Tibial nerve (tissue), 4 donors: Measurements from ENCODE around the gene PPP4R1. TPM values are rescaled to one million over a fixed set of nuclear protein-coding genes. Genes with fewer than 3 reads are reported as not detected.

Experiments used
- DNase-seq, 2 donors: peaks; one replicate each; pipeline ENCODE4 v3.0.0-alpha.2; 2019; ENCODE audit warnings: low spot score in 2 of 2
- H3K27ac ChIP-seq, 4 donors: fragments of 200-600 bp; sonication (generic) in 3 of 4; one replicate each; pipeline ENCODE4 v1.5.1; 2017 to 2019; ENCODE audit warnings: mild to moderate bottlenecking in 1 of 4
- H3K27me3 ChIP-seq, 2 donors: fragments of 200-600 bp; sonication (generic) in 1 of 2; one replicate each; pipeline versions ENCODE4 v1.5.1 to v1.6.0; 2017 to 2019
- H3K36me3 ChIP-seq, 3 donors: fragments of 200-600 bp; sonication (generic); one replicate each; pipeline ENCODE4 v1.5.1; 2018 to 2019
- H3K4me1 ChIP-seq, 4 donors: fragments of 200-600 bp; sonication (generic) in 3 of 4; one replicate each; pipeline ENCODE4 v1.5.1; 2017 to 2019
- H3K4me3 ChIP-seq, 4 donors: fragments of 200-600 bp; sonication (generic) in 3 of 4; one replicate each; pipeline ENCODE4 v1.5.1; 2017 to 2019; ENCODE audit warnings: mild to moderate bottlenecking in 1 of 4, moderate library complexity in 1 of 4
- H3K9me3 ChIP-seq, 4 donors: fragments of 200-600 bp; sonication (generic) in 3 of 4; one replicate each; pipeline ENCODE4 v1.5.1; 2017 to 2019
- CTCF ChIP-seq, 5 experiments: fragments of 200-600 bp in 3 of 5; fragments of 450-650 bp in 2 of 5; sonication (generic) in 3 of 5; IDR thresholded peaks; one replicate each; pipeline ENCODE4 v1.5.1; 2016 to 2019; ENCODE audit warnings: antibody characterized with exemption in 5 of 5, mild to moderate bottlenecking in 3 of 5, moderate library complexity in 2 of 5
- EP300 ChIP-seq, 2 donors: sonication (generic); formaldehyde crosslinking; IDR thresholded peaks; one replicate each; pipeline ENCODE4 v1.6.1; 2017; ENCODE audit warnings: antibody characterized with exemption in 2 of 2, mild to moderate bottlenecking in 1 of 2
- POLR2A ChIP-seq, 2 donors: fragments of 450-650 bp; IDR thresholded peaks; one replicate each; pipeline ENCODE4 v1.6.1; 2017; ENCODE audit warnings: antibody characterized with exemption in 2 of 2, mild to moderate bottlenecking in 2 of 2, moderate library complexity in 2 of 2
- WGBS, 2 donors: methylation state at CpG; one replicate each; pipeline ENCODE4 v1.1.5; 2018; 5-methylcytosine and 5-hydroxymethylcytosine counted together
- total RNA-seq, 4 donors: library from RNA; depleted of rRNA; stranded (reverse); fragments of >200 nt; gene quantifications; one replicate each; pipeline ENCODE4 v1.1.0, GENCODE V29; 2016

PPP4R1 gene
- total RNA-seq, 4 donors from 2014 or later = 97.7 to 124 (median 102) TPM

GRCh38 chr18:9570255-9570654 lies 44.1 kb downstream of the PPP4R1 start:
- WGBS, 2 donors = 76 to 83% methylated on average over 3 of the region's 3 CpGs
- Histone ChIP-seq H3K36me3 (peaks cover 0 to 64% (median 5%) of the 10 kb centered on the region in 3 donors), H3K4me1 (peaks cover 0 to 10% (median 3%) of the 10 kb centered on the region in 4 donors), H3K9me3 (no peaks in the 10 kb centered on the region), H3K27me3 (no peaks in the 10 kb centered on the region), H3K4me3 (no peak overlapping the region), H3K27ac (no peak overlapping the region)
- DNase-seq = no peak
- no peak for TF ChIP-seq CTCF (IDR thresholded peaks at IDR 0.05)
- TF ChIP-seq POLR2A (IDR thresholded peaks at IDR 0.05) = no peak
- TF ChIP-seq EP300 (IDR thresholded peaks at IDR 0.05) = no peak

- Histone ChIP-seq H3K27me3 (no peaks in the 10 kb centered on the region), H3K4me1 (peaks cover 0 to 19% (median 6%) of the 10 kb centered on the region in 4 donors), H3K27ac (no peak overlapping the region), H3K4me3 (no peak overlapping the region), H3K9me3 (no peaks in the 10 kb centered on the region), H3K36me3 (peaks cover 0 to 64% (median 5%) of the 10 kb centered on the region in 3 donors)
- no peak for DNase-seq
- WGBS, 2 donors = 87 to 89% methylated on average over 8 of the region's 8 CpGs
- TF ChIP-seq CTCF (IDR thresholded peaks at IDR 0.05) (no peak), EP300 (IDR thresholded peaks at IDR 0.05) (no peak), POLR2A (IDR thresholded peaks at IDR 0.05) (no peak)
These were observed 45.2 kb downstream of the PPP4R1 start for GRCh38 chr18:9569178-9569577.

GRCh38 chr18:9568186-9568585 lies 46.2 kb downstream of the PPP4R1 start:
- Histone ChIP-seq H3K36me3 (peaks cover 0 to 66% (median 5%) of the 10 kb centered on the region in 3 donors), H3K4me1 (peaks cover 0 to 29% (median 6%) of the 10 kb centered on the region in 4 donors)

GRCh38 chr18:9565407-9565806 lies 49.0 kb downstream of the PPP4R1 start:
- no peak for DNase-seq
- peaks cover 0 to 53% (median 6%) of the 10 kb centered on the region in 4 donors for H3K4me1 ChIP-seq
- H3K4me3 ChIP-seq = no peak overlapping the region
- peaks cover 0 to 68% (median 0%) of the 10 kb centered on the region in 3 donors for H3K36me3 ChIP-seq
- H3K27me3 ChIP-seq = no peaks in the 10 kb centered on the region
- TF ChIP-seq POLR2A (IDR thresholded peaks at IDR 0.05) = no peak
- TF ChIP-seq CTCF (IDR thresholded peaks at IDR 0.05) = no peak
- TF ChIP-seq EP300 (IDR thresholded peaks at IDR 0.05) = no peak
- WGBS, 2 donors = 61% methylated on average over 2 of the region's 2 CpGs
- no peaks in the 10 kb centered on the region for H3K9me3 ChIP-seq
- no peak overlapping the region for H3K27ac ChIP-seq

More at GRCh38 chr18:9568186-9568585, 46.2 kb downstream of the PPP4R1 start:
- no peak for DNase-seq
- no peaks in the 10 kb centered on the region for H3K27me3 ChIP-seq
- H3K4me3 ChIP-seq = no peak overlapping the region
- TF ChIP-seq CTCF (IDR thresholded peaks at IDR 0.05) = no peak
- no peak for TF ChIP-seq POLR2A (IDR thresholded peaks at IDR 0.05)
- no peak for TF ChIP-seq EP300 (IDR thresholded peaks at IDR 0.05)
- no peak overlapping the region for H3K27ac ChIP-seq
- no peaks in the 10 kb centered on the region for H3K9me3 ChIP-seq

GRCh38 chr18:9563331-9563730 lies 51.0 kb downstream of the PPP4R1 start:
- H3K27me3 ChIP-seq = no peaks in the 10 kb centered on the region
- DNase-seq = no peak
- peaks cover 0 to 53% (median 6%) of the 10 kb centered on the region in 4 donors for H3K4me1 ChIP-seq
- H3K27ac ChIP-seq = no peak overlapping the region
- TF ChIP-seq POLR2A (IDR thresholded peaks at IDR 0.05) (no peak), EP300 (IDR thresholded peaks at IDR 0.05) (peak in 1 of 2 donors; percentile 38)
- WGBS, 2 donors = 82 to 87% methylated on average over 4 of the region's 4 CpGs
- no peak overlapping the region for H3K4me3 ChIP-seq
- peaks cover 0 to 70% (median 0%) of the 10 kb centered on the region in 3 donors for H3K36me3 ChIP-seq
- no peaks in the 10 kb centered on the region for H3K9me3 ChIP-seq

GRCh38 chr18:9562584-9562983 lies 51.8 kb downstream of the PPP4R1 start:
- WGBS, 2 donors = 86 to 93% methylated on average over 4 of the region's 4 CpGs
- Histone ChIP-seq H3K27me3 (no peaks in the 10 kb centered on the region), H3K36me3 (peaks cover 0 to 69% (median 0%) of the 10 kb centered on the region in 3 donors), H3K27ac (no peak overlapping the region), H3K4me3 (no peak overlapping the region), H3K4me1 (peaks cover 0 to 53% (median 6%) of the 10 kb centered on the region in 4 donors), H3K9me3 (no peaks in the 10 kb centered on the region)
- no peak for DNase-seq
- TF ChIP-seq EP300 (IDR thresholded peaks at IDR 0.05) = no peak
- TF ChIP-seq CTCF (IDR thresholded peaks at IDR 0.05) = no peak
- TF ChIP-seq POLR2A (IDR thresholded peaks at IDR 0.05) = no peak
